ENCODE results near the gene RAB1A. TPM values are rescaled to one million over a fixed set of nuclear protein-coding genes. Genes with fewer than 3 reads are reported as not detected.

Gene RAB1A
- total RNA-seq, 2 donors from 2014 or later: 118 to 163 TPM

DNA sequence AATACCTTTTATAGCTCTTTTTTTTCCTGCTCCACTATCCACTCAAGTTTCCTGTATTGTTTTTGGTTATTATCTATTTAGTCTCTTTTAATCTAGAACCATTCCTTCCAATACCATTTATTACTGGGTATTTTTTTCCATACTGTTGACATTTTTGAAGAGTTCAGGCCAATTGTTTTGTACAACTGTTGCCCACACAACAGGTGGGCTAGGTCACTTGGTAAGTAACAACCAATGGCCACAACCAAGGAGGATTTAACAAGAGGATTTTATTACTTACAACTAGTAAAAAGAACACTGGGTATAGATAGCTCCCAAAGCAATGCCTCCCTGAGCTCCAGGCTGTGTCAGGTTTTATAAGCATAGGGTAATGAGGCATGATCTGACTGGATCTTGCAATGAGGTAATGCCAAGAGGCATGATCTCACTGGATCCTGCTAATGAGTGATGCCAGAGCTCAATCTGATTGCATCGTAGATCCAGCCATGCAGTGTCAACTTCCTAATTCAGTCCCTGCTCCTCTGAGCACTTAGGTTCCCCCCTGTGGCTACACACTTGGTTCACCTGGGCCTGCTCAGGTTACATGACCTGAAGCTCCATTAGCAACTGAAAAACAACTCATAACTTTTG, 80.8 kb downstream of the RAB1A start:
- DNase-seq: no peak
- intact Hi-C loops (cut with DNase I): no loop called here

DNA sequence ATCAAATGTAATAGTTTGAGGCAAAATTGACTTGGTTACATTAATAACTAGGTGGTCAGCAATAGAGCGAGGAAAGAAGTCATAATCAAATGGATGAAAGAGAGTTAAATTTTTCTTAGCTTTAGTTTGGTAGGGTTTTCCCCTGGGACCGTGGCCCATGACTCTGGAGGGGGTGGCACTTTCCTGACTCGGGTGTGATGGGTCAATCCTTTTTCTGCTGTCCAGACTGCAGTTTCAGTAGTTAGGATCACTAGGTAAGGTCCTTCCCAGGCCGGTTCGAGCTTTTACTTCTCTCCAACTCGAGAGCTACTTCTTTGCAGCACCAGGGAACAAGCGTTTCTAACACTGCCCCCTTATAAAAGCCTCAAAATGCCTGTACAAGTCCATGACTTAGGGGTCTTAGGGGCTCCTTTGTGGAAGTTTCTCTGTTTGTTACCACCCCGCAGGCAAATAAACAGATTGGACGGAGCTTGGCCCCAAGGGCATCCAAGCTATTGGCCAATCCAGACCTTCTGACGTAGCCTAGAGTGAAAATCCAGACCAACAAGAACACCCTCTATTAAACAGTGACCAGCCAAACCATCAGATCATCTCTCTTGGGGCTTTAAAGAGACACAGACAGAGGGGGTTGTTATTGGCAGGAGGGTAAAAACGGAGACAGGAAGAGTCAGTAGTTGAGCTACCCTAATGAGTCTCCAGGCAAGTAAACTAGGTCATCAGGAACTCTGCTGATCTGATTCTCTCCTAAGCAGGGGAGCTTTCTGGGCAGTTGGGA, 83.1 kb downstream of the RAB1A start:
- ATAC-seq: peak; percentile 83 to 89
- intact Hi-C loops (cut with DNase I): no loop called here
- DNase-seq: no peak

More for the DNA sequence above, 80.8 kb downstream of the RAB1A start:
- ATAC-seq: no peak

- no peak for DNase-seq
- ATAC-seq: no peak
- intact Hi-C loops (cut with DNase I): no loop called here
Measured at GRCh38 chr2:65045651-65046050, 84.3 kb downstream of the RAB1A start.

DNA sequence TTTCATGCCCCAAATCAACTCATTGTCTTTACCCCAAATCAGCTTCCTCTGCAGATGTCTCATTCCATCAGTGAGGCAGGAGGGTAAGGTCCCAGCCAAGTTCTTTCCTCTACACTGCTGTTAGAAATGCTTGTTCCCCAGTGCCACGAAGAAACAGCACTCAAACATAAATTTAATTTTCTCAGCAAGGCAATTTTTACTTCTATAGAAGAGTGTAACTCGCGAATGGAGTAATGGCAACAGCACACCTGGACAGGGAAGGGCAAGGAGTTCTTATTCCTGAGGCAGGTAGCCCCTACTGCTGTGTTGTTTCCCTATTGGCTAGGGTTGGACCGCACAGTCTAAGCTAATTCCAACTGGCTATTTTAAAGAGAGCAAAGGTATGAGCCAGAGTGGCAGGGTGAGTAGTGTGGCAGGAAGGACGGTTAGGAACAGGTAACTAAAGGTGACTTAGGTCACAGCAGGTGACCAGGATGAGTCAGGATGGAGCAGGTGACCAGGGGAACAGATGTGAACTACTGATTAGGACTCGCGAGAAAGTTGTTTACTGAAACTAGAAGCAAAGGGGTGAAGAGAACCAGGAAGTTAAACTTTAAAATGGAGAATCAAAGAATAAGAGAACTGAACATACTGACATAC, 85.7 kb downstream of the RAB1A start:
- no peak for ATAC-seq
- intact Hi-C loops (cut with DNase I): loop anchor here (5.0 kb wide), 2 partner anchors 57 to 127 kb away; partner anchors contain the start of gene SLC1A4 (in 1 of the 2)
- DNase-seq: no peak

GRCh38 chr2:65043001-65043400, 86.9 kb downstream of the RAB1A start:
- DNase-seq (no peak), ATAC-seq (no peak)
- intact Hi-C loops (cut with DNase I): loop anchor here (5.0 kb wide), 2 partner anchors 56 to 126 kb away; partner anchors contain the start of gene SLC1A4 (in 1 of the 2)

DNA sequence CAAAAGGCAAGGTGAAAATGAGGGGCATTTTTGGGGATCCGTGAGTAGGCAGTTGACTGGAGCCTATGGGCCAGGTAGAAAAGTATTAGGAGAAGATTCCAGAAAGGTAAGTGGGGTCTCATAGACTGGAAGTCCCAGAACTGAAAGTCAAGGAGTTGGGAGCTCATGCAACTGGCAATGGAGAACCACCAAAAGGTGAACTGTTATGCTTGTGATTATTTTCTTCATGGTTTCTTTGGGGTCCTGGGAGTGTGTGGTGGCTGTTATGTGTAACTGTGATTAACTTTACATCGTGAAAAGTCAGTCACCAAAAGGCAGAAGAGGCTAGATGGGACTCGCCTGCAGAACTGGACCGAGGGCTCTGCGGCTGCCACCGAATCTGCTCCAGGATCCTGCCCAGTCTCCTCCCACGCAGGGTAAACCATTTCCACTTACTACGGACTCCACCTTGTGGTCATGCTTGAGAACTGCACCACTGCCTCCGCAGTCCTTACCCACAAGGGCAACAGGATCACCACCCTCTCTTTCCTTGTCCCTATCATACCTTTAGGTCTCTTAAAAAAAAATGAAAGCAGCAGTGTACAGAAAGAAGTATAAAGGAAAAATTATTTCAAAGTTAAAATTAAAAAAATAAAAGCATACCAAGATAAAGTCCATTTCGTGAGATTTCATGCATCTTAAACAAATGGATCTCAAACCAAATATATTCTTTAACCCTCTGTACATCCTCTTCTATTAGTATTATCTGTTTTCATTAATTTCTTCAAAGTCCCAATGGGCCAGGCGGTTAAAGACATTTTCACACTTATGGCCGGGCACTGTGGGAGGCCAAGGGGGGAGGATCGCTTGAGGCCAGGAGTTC, 89.3 kb downstream of the RAB1A start:
- intact Hi-C loops (cut with DNase I): loop anchor here (2.0 to 5.0 kb wide), 3 partner anchors 53 to 124 kb away; partner anchors contain the start of gene SLC1A4 (in 1 of the 2)
- peak; percentile 95 to 97 for ATAC-seq
- peak; percentile 86 for DNase-seq

GRCh38 chr2:65039640-65040039, 90.3 kb downstream of the RAB1A start:
- intact Hi-C loops (cut with DNase I): loop anchor here (2.0 to 5.0 kb wide), 3 partner anchors 52 to 123 kb away; partner anchors contain the start of gene SLC1A4 (in 1 of the 2)
- ATAC-seq (no peak), DNase-seq (no peak)

DNA sequence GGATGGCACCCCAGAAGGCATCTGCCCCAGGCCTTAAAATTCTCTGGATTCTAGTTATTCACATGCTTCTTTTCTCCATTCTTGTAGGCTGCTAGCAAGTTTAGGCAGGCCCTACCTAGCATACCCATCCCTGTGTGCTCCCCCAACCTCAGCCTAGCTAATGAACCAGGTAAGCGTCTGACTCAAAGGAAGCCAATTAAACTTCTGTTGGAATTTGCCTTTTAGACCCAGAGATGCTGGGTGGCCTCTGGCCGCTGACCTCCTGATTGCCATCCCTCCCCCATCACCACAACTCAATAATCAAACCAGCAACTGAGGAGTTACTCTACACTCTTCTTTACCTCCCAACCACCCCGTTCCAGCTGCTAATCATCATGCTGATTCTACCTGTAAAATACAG, 92.7 kb downstream of the RAB1A start:
- DNase-seq (no peak), ATAC-seq (no peak)
- intact Hi-C loops (cut with DNase I): no loop called here

Other genes with a start within 250 kb of the RAB1A start
- 1 to 10 TPM; 3.6 to 5.2 TPM for gene SLC1A4, start 140.7 kb downstream of the RAB1A start, total RNA-seq
- gene CEP68, start 73.7 kb downstream of the RAB1A start, total RNA-seq: 10 to 100 TPM; 12.6 to 15.4 TPM
- gene ACTR2, start 97.7 kb upstream of the RAB1A start, total RNA-seq: 100 to 1,000 TPM; 130 to 145 TPM

All from left cardiac atrium (tissue), 4 donors.